Astrocyte (in vitro differentiated cells and primary cell): Measurements from ENCODE around the gene IL16. TPM values are rescaled to one million over a fixed set of nuclear protein-coding genes. Genes with fewer than 3 reads are reported as not detected.

Experiments
- DNase-seq: peaks from one replicate; pipeline ENCODE4 v3.0.0-alpha.2; 2010; ENCODE audit warnings: low read depth
- FAIRE-seq: peaks from 2 replicates; lab custom pipeline; 2011; peaks lifted over from hg19 to GRCh38; lab: Jason Lieb, UNC
- H2AFZ ChIP-seq: 2 replicates; pipeline ENCODE4 v1.6.0; 2012; ENCODE audit warnings: low read depth, low read length, inconsistent platforms
- H3K27ac ChIP-seq: 2 replicates; pipeline ENCODE4 v1.5.1; 2011; ENCODE audit warnings: low read depth, low read length, inconsistent platforms
- H3K27me3 ChIP-seq: 2 replicates; pipeline ENCODE4 v1.6.0; 2011; ENCODE audit warnings: low read length, inconsistent platforms; ENCODE audit not compliant: insufficient read depth
- H3K36me3 ChIP-seq: 2 replicates; pipeline ENCODE4 v1.5.1; 2011; ENCODE audit warnings: low read length, inconsistent platforms; ENCODE audit not compliant: insufficient read depth
- H3K4me1 ChIP-seq: 2 replicates; pipeline ENCODE4 v1.5.1; 2011; ENCODE audit warnings: low read length, inconsistent platforms; ENCODE audit not compliant: insufficient read depth
- H3K4me2 ChIP-seq: 2 replicates; pipeline ENCODE4 v1.6.0; 2012; ENCODE audit warnings: low read length, inconsistent platforms
- H3K4me3 ChIP-seq: 2 replicates; pipeline ENCODE4 v1.5.1; 2011; ENCODE audit warnings: low read depth, mild to moderate bottlenecking, low read length, inconsistent platforms; ENCODE audit not compliant: insufficient read depth
- H3K79me2 ChIP-seq: 2 replicates; pipeline ENCODE4 v1.6.0; 2012; ENCODE audit warnings: mild to moderate bottlenecking, low read length, inconsistent platforms; ENCODE audit not compliant: insufficient read depth
- H3K9ac ChIP-seq: 2 replicates; pipeline ENCODE4 v1.6.0; 2012; ENCODE audit warnings: mild to moderate bottlenecking, low read length, inconsistent platforms
- H3K9me3 ChIP-seq: 2 replicates; pipeline ENCODE4 v1.5.1; 2012; ENCODE audit warnings: low read depth, mild to moderate bottlenecking, low read length, inconsistent platforms; ENCODE audit not compliant: insufficient read depth
- H4K20me1 ChIP-seq: 2 replicates; pipeline ENCODE4 v1.6.0; 2012; ENCODE audit warnings: low read length, inconsistent platforms; ENCODE audit not compliant: insufficient read depth
- H3K27ac Mint-ChIP-seq: one replicate; pipeline ENCODE4 v1.8.0; 2021; ENCODE audit warnings: mild to moderate bottlenecking, mixed read lengths; ENCODE audit not compliant: unreplicated experiment
- H3K27me3 Mint-ChIP-seq: one replicate; pipeline ENCODE4 v1.8.0; 2021; ENCODE audit warnings: low read depth, mixed read lengths; ENCODE audit not compliant: unreplicated experiment
- H3K36me3 Mint-ChIP-seq: one replicate; pipeline ENCODE4 v1.8.0; 2021; ENCODE audit warnings: low read depth, mixed read lengths; ENCODE audit not compliant: unreplicated experiment
- H3K4me1 Mint-ChIP-seq: one replicate; pipeline ENCODE4 v1.8.0; 2021; ENCODE audit warnings: low read depth, mixed read lengths; ENCODE audit not compliant: unreplicated experiment
- H3K4me3 Mint-ChIP-seq: one replicate; pipeline ENCODE4 v1.8.0; 2021; ENCODE audit warnings: mild to moderate bottlenecking, moderate library complexity, mixed read lengths; ENCODE audit not compliant: unreplicated experiment
- H3K9me3 Mint-ChIP-seq: one replicate; pipeline ENCODE4 v1.8.0; 2021; ENCODE audit warnings: mild to moderate bottlenecking, mixed read lengths; ENCODE audit not compliant: unreplicated experiment
- CTCF ChIP-seq: IDR thresholded peaks from 2 replicates; pipeline ENCODE4 v1.5.1; 2011; ENCODE audit warnings: low read depth, mild to moderate bottlenecking, inconsistent platforms, low read length, moderate library complexity; ENCODE audit not compliant: insufficient read depth
- EZH2 ChIP-seq: IDR thresholded peaks from 2 replicates; pipeline ENCODE4 v1.6.1; 2012; ENCODE audit warnings: mild to moderate bottlenecking, low read length, inconsistent platforms; ENCODE audit not compliant: insufficient read depth
- total RNA-seq: library from RNA; stranded (reverse); gene quantifications from 2 replicates; pipeline ENCODE4 v1.2.1, GENCODE V29; 2021

IL16 gene
- total RNA-seq, 1 donor from 2014 or later = 0.36 TPM

GRCh38 chr15:81263477-81263876 lies 66.8 kb downstream of the IL16 start:
- Histone ChIP-seq H3K27ac (no peak overlapping the region), H4K20me1 (no peaks in the 10 kb centered on the region), H3K27me3 (peaks cover 22% of the 10 kb centered on the region), H3K4me1 (no peaks in the 10 kb centered on the region), H3K36me3 (no peaks in the 10 kb centered on the region), H3K9ac (no peak overlapping the region), H3K4me2 (no peak overlapping the region), H2AFZ (no peak overlapping the region), H3K79me2 (no peaks in the 10 kb centered on the region), H3K9me3 (no peaks in the 10 kb centered on the region), H3K4me3 (no peak overlapping the region)
- no peak overlapping the region for H3K27ac Mint-ChIP-seq
- peaks cover 13% of the 10 kb centered on the region for H3K27me3 Mint-ChIP-seq
- no peak overlapping the region for H3K4me3 Mint-ChIP-seq
- H3K9me3 Mint-ChIP-seq = no peaks in the 10 kb centered on the region
- H3K36me3 Mint-ChIP-seq = no peaks in the 10 kb centered on the region
- DNase-seq (no peak), FAIRE-seq (no peak)
- H3K4me1 Mint-ChIP-seq = peaks cover 19% of the 10 kb centered on the region
- TF ChIP-seq EZH2 (no peak), CTCF (no peak)

GRCh38 chr15:81264072-81264857 lies 67.6 kb downstream of the IL16 start:
- Histone ChIP-seq H3K27me3 (peaks cover 22% of the 10 kb centered on the region), H2AFZ (no peak overlapping the region), H3K36me3 (no peaks in the 10 kb centered on the region), H3K27ac (no peak overlapping the region), H3K4me2 (no peak overlapping the region), H3K9ac (no peak overlapping the region), H4K20me1 (no peaks in the 10 kb centered on the region), H3K9me3 (no peaks in the 10 kb centered on the region), H3K4me3 (no peak overlapping the region), H3K4me1 (no peaks in the 10 kb centered on the region), H3K79me2 (no peaks in the 10 kb centered on the region)
- H3K9me3 Mint-ChIP-seq = no peaks in the 10 kb centered on the region
- FAIRE-seq = no peak
- H3K36me3 Mint-ChIP-seq = no peaks in the 10 kb centered on the region
- H3K27ac Mint-ChIP-seq = no peak overlapping the region
- H3K4me1 Mint-ChIP-seq = peaks cover 19% of the 10 kb centered on the region
- no peak for TF ChIP-seq EZH2
- no peak for TF ChIP-seq CTCF
- H3K4me3 Mint-ChIP-seq = no peak overlapping the region
- no peak for DNase-seq
- peaks cover 13% of the 10 kb centered on the region for H3K27me3 Mint-ChIP-seq
